ENCODE measurements around the gene DNAJB6.
"Not testable (repeated sequence)": the region's sequence is repeated elsewhere in the genome, so short reads cannot be mapped to it uniquely, and the experiment has no call there.

The DNAJB6 gene

DNA sequence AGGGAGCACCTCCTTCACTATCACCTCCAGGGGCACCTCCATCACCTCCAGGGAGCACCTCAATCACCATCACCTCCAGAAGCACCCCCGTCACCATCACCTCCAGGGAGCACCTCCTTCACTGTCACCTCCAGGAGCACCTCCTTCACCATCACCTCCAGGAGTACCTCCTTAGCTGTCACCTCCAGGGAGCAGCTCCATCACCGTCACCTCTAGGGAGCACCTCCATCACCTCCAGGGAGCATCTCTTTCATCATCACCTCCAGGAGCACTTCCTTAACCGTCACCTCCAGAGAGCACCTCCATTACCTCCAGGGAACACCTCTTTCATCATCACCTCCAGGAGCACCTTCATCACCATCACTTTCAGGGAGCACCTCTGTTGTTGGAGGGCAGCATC lies 103.0 kb downstream of the DNAJB6 start:
- DNase-seq (ENCODE audit: low spot score) (no peak), FAIRE-seq (no peak)

DNA sequence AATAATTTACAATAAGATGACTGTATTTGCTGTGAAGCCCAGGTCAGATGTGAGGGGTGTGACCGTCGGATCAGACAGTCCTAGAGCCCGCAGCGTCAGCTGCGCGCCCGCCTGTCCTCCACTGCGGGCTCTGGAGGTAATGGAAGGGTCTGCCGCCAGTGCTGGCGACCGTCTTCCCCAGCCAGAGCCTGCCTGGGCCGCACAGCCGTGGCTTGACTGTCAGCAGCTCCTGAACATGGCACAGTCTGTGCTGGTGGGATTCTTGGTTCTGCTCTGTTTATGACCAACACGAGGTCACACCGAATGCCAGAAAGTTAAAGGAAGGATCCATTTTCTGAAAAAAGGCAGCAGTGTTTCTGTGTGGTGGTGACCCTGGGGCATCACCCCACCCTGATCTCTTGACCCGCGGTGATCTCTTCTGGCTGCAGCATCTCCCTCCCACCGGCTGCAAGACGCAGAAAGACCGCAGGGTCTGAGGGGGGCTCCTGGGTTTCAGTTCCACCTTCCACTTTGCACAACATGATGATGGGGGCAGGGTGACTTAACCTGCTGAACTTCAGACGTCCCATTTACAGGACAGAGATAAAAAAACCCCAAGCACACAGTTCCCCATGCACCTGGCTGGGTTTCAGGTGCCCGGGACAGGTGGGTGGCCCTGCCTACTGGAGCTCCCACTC lies 103.7 kb downstream of the DNAJB6 start:
- no peak for DNase-seq (ENCODE audit: low spot score)
- FAIRE-seq: no peak

DNA sequence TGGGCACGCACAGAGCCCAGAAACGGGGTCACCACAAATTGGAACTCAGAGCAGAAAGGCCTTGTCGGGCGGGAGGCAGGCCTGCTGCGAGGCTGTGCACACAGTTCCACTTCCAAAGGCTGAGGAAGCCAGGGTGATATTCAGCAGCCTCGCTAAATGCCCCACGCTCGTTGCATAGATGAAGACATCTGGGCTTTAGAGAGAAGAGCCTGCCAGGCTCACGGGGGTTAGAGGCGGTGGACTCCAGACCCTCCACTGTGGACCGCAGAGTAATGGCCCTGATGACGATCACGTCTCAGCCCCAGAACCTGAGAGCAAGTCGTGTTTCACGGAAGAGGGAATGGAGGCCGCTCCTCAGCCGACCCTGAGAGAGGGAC lies 104.2 kb downstream of the DNAJB6 start:
- no peak for DNase-seq (ENCODE audit: low spot score)
- FAIRE-seq: no peak

DNA sequence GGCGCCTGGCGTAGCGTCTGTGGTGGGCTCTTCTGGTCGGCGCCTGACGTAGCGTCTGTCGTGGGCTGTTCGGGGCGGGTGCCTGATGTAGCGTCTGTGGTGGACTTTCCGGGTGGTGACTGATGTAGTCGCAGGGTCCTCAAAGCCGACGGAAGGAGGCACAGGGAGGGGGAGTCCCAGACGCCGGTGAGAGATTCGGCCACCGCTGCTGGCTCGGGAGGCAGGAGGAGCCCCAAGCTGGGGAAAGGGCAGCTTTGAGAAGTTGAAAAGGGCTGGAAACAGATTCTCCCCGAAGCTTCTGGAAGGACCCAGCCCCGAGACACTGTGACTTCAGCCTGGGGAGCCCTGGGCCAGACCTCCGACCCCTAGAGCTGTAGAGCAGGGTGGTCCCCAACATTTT lies 105.7 kb downstream of the DNAJB6 start:
- DNase-seq (ENCODE audit: low spot score) (no peak), FAIRE-seq (no peak)

DNA sequence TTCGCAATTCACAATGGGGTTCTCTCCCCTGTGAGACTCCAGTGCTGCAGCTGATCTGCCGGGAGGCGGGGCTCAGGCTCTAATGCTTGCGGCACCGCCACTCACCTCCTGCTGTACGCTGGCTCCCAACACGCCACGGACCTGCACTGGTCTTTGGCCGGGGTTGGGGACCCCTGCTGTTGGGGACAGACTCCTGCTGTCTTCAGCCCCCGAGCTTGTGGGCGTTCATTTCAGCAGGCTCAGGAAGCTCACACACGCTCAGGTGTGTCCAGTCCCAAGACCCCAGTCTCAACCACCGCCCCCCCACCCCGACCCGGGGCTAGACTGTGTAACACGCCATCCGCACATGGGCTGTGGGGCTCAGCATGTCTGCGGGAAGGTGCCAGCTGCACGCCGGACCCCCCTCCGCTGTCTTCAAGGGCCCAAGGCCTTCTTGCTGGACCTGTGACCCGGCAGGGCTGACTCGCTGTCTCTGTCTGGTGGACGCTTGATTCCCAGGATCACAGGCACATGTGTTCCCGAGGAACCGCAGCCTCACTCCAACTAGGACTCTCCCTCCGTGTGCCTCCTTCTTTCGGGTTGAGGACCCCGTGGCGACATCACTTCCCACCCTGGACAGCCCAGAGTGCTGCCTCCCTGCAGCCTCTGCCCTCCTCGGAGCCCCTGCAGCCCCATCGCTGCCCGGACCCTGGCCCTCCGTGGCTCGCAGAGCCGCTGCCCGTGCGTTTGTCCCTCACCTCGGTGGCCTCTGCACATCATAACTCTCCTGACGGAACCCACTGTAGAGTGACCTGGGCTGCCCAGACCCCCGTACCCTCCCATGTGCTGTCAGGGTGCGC lies 106.4 kb downstream of the DNAJB6 start:
- DNase-seq (ENCODE audit: low spot score) (no peak), FAIRE-seq (no peak)

DNA sequence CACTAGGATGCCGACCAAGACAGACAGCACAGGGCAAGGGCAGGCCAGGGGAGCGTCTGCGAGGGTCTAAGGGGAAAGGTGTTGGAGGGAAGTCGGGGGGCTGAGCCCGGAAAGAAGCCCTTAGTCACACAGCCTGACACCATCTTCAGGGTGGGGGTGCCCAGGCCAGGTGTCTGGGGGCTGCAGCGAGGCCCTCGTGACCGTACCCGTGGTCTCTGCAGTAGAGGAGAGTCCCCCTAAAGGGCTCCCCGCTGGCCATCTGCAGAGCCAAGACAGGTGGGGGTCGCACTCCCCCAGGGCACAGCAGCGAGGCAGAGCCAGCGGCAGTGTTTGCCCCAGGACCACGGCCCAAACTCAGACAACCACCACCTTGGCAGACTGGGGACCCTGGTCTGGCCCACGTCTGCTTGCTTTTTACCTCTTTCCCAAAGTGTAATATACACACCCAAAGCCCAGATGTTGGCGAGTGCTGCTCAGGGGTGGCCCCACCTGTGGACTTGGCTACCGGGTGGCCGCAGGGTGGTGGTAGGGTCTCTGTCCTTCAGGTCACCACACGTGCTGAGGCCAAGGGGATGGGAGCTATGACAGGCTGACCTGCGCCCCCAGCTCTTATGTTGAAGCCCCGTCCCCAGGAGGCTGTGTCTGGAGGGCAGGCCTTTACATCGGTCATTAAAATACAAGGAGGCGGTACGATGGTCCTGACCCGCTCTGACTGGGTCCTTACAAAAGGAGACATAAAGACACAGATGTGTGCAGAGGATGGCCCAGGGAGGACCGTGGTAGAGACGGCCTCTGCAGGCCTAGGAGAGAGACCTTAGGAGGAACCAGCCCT lies 107.4 kb downstream of the DNAJB6 start:
- DNase-seq (ENCODE audit: low spot score) (no peak), FAIRE-seq (no peak)

DNA sequence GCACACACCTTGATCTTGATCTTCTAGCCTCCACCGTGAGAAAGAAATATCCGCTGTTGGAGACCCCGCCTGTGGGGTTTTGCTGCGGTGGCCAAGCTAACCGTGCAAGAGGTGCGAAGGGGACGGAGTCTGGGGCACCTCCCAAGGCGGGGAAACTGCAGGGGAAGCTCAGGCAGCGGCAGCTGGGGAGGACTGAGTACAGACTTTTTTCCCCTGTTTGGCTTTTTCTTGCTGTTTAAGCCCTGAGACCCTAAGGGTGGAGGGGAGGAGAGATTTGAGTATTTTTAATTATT lies 108.0 kb downstream of the DNAJB6 start:
- FAIRE-seq (no peak), DNase-seq (ENCODE audit: low spot score) (no peak)

DNA sequence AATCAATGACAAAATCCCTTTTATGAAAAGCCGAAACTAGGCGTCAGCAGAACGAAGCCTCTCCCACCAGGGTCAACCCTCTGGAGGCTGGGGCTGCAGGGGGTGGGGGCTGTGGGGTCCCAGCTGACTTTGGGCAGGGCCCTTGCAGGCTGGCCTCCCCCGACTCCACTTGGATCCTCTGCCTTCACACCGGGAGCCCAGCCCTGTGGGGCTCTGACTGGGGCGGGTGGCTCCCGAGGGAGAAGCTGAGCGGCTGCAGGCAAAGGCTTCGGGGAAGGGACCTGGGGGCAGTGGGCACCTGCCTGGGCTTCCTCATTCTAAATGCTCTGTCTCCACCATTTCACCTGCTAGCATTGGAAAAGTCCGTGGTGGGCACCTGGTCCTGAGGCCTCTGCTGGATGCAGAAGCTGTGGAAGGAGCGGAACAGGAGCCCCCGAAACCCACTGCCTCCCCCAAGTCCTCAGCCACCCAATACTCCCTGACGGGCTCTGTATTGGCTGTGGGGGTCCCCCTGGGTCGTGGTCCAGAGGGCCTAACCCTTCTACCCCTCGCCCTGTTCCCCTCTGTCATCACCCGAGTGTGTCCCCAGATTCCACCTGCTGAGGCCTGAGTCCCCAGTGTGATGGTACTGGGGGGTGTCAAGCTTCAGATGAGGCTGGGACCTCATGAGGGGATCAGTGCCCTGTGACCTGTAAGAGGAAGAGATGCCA lies 108.6 kb downstream of the DNAJB6 start:
- DNase-seq (ENCODE audit: low spot score) (no peak), FAIRE-seq (no peak)

DNA sequence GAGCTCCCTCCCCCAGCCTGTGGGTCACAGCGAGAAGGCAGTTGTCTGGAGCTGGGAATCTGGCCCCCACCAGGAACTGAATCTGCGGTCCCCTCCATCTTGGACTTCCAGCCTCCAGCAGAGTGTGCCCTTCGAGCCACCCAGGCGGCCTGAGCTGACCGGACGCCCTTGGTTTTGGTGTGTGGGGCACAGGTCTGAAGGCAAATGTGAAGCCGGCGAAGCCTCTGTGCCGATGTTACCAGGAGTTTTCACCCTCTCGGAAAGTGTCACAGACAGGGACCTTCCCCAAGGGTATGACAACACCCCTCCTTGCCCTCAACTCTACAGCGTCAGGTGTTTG lies 109.1 kb downstream of the DNAJB6 start:
- FAIRE-seq: no peak
- DNase-seq (ENCODE audit: low spot score): no peak

DNA sequence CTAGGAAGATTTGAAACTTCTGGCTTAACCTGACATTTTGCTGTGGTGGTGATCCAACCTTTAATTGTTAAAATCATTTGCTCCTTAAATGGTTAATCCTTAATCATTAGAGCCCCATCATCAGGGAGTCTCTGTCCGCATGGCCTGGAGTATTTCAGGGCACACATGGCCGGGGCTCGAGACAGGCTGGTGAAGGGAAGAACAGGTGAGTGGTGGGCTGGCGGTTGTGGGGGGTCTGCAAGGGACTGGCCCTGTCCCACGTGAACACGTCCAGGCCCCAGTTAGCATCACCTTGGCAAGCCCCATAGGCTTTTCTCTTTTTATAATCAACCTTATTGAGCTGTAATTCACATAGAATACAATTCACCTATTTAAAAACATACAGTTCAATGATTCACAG lies 109.5 kb downstream of the DNAJB6 start:
- FAIRE-seq (no peak), DNase-seq (ENCODE audit: low spot score) (no peak)

DNA sequence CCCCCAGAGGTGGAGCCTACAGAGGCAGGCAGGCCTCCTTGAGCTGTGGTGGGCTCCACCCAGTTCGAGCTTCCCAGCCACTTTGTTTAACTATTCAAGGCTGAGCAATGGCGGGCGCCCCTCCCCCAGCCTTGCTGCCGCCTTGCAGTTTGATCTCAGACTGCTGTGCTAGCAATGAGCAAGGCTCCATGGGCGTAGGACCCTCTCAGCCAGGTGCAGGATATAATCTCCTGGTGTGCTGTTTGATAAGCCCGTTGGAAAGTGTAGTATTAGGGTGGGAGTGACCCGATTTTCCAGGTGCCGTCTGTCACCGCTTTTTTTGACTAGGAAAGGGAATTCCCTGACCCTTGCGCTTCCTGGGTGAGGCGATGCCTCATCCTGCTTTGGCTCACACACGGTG lies 117.2 kb downstream of the DNAJB6 start:
- not testable (repeated sequence) for DNase-seq (ENCODE audit: low spot score); FAIRE-seq

DNA sequence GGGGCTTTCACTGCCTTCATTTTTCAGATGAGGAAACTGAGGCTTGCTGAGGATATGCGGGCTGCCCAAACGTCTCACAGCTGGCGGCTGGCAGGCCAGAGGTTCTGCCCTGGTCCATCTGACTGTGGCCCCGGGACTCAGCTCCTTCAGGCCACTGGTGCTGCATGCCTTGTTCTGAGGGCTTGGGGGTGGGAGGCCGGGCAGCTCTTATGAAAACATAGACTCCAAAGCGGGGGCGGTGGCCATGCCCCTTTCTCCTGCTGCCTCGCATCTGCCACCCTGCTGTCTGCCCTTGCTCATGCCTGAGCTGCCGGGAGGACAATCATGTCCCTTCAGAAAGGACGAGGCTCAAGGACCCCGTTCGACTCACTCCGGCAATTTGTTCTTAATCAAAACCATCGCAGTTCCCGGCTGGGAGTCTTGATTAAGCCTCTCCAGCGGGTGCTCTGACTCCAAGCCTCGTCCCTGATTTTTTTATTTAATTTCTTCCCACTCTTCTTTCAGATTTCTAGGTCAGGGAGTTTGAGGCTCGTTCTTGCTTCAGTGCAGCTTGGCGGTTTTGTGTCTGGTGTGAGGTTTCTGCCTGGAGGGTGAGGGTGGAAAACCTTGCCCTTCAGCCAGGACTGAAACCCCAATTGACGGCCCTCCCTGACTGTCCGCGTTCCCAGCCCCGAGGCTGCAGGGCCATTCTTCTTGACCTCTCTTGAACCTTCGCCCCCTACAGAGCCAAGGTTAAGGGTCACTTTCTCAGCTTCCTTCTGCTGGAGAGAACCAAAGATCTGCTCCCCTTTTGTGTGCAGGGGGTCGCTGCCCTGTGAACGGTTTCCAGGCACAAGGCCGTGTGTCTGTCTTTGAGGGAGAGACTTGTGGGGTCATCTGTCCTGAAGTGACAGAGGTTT lies 120.8 kb downstream of the DNAJB6 start:
- DNase-seq (ENCODE audit: low spot score) (no peak), FAIRE-seq (no peak)

DNA sequence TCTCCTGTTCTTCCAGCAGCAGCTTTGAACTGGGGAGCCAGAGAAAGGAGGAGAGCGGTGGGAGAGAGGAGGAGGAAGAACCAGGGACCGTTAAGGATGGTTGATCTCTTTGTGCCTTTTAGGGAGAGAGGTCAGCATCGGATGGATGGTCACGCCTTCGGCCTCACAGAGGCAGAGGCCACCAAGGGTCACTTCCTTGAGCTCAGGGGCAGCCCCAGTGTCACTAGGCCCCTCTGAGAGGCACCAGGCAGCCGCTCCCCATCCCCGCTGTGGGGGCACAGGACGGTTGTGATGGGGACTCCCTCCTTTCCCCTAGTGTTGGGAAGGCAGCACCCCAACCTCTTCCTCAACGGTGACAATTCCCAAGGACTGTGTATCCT lies 121.4 kb downstream of the DNAJB6 start:
- DNase-seq (ENCODE audit: low spot score): no peak
- FAIRE-seq: no peak

DNA sequence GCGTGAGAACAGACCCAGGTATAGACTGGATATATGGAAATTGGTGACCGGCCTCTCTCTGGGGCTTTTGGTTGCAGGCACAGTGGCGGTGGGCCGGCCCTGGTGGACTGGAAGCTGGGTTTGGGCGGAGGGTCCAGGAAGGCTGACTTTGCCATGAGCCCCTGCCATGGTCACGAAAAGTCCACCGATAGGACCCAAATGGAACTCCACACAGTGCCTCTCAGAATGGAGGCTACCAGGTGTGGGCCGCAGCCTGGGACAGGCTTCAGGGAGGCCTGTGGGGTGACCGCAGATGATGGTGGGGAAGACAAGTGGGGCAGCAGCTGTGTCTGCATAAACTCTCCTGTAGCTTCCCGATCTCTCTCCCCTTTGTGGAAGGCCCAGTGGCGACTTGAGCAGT lies 123.2 kb downstream of the DNAJB6 start:
- DNase-seq (ENCODE audit: low spot score): no peak
- FAIRE-seq: no peak

DNA sequence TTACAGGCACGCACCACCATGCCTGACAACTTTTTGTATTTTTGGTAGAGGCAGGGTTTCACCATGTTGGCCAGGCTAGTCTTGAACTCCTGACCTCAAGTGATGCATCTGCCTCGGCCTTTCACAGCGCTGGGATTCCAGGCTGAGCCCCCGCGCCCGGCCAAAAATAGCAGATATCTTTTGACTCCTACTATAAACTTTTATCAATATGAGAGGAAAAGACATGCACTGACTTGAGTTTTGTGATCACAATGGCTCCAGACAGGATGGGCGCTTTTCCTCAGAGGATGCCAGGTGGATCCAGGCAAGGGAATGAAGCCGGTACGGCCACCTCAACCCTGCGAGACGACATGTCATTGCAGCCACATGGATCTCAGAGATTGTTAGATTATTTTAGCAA lies 123.9 kb downstream of the DNAJB6 start:
- FAIRE-seq: no peak
- DNase-seq (ENCODE audit: low spot score): no peak

DNA sequence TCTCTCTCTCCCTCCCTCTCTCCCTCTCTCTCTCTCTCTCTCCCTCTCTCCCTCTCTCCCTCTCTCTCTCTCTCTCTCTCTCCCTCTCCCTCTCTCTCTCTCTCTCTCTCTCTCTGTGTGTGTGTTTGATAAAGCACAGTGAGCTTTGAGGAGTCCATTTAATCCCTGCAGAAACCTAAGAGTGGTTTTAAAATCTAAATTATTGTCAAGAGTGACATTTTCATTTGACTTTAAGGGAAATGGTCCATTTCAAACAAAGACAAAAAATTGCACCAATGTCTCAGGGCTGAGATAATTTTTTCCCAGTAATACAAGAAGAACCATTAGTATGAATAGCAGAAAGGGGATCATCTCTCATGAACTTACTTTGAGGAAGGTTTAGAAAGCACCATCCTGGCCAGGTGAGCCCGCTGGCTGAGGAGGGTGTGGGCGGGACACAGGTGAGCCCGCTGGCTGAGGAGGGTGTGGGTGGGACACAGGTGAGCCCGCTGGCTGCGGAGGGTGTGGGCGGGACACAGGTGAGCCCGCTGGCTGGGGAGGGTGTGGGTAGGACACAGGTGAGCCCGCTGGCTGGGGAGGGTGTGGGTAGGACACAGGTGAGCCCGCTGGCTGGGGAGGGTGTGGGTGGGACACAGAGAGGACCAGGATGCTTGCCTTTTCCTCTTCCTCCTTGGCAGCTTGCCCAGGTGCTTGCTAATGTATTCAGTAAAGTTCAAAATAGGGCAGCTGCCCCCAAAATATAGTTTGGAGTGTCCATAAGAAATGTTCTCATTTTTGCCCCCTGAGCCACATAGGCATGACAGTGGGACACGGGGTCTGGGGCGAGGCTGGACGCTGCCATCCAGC lies 125.0 kb downstream of the DNAJB6 start:
- FAIRE-seq (no peak), DNase-seq (ENCODE audit: low spot score) (no peak)

DNA sequence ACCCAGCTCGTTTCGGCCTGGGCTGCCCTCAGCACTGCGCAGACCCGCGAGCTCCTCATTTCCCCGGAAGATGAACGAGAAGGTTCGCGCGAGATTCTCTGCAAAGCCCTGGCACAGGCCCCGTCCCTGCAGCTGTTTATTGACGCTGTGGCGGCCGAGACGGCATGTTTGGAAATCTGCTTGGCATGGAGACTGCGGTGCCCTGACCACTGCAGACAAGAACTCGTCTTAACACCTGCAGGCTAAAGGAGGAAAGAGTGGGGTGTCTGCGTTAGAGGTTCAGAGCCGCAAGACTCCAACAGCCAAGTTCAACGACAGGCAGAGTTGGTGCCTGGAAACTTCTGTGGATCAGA lies 125.6 kb downstream of the DNAJB6 start:
- DNase-seq (ENCODE audit: low spot score): no peak
- no peak for FAIRE-seq

DNA sequence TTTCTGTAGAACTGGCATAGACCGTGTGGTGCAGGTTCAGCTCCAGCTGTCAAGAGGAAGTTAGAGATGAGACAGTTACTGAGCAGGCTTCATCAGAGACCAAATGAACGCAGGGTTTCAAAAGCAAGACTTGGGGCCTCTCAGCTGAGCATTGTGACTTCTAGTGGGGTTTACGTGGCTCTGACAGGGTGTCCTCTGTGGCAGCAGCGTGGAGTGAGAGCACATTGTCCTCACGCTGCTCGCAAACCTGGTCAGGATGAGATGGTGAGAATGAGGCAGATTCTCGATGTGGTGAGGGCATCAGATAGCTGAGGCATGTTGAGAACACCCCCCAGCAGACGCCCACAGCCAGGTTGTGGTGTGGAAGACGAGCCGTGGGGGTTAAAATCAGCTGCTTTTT lies 126.0 kb downstream of the DNAJB6 start:
- no peak for DNase-seq (ENCODE audit: low spot score)
- FAIRE-seq: no peak

DNA sequence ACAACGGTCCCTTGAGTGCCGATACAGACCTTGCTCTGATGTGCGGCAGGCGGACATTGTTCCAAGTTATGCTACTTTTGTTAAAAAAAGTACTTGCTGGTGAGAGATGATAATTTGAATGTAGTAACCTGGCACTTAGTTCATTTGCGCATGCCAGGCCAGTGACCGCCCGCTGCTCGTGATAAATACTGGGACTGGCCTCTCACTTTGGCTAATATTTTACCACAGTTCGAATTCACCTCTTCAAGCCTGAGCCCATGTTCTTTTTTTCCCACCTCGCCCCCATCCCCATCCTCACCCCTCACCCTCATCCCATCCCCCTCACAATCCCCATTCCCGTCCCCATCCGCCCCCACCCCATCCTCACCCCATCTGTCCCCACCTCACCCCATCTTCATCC lies 126.4 kb downstream of the DNAJB6 start:
- FAIRE-seq (no peak), DNase-seq (ENCODE audit: low spot score) (no peak)
